MCF 10A (cell line): ENCODE results near the gene GLP2R. TPM values are rescaled to one million over a fixed set of nuclear protein-coding genes. Genes with fewer than 3 reads are reported as not detected.

Experiments used
- BruUV-seq: library from RNA; stranded (reverse); fragments of 400-500 nt; replicated peaks from 2 replicates; lab custom pipeline; 2021; lab: Mats Ljungman, UMichigan
- CTCF ChIA-PET: fragments of 300-600 bp; sonication (Branson Sonifier 250); formaldehyde crosslinking; extraction: SDS; loops from one replicate; lab custom pipeline; 2021; ENCODE audit warnings: antibody characterized with exemption, inconsistent platforms; lab: Yijun Ruan, JAX
- POLR2A ChIA-PET: fragments of 300-600, 350-650 bp; sonication (Branson Sonifier 250); formaldehyde crosslinking; extraction: SDS; loops from one replicate; lab custom pipeline; 2020; ENCODE audit warnings: antibody characterized with exemption, inconsistent platforms; lab: Yijun Ruan, JAX
- DNase-seq: peaks from one replicate; pipeline ENCODE4 v3.0.0-alpha.2; 2018; ENCODE audit not compliant: unreplicated experiment
- H3K27ac Mint-ChIP-seq: one replicate; pipeline ENCODE4 v1.8.0; 2022; ENCODE audit warnings: mild to moderate bottlenecking, low read depth, mixed read lengths; ENCODE audit not compliant: unreplicated experiment
- H3K27me3 Mint-ChIP-seq: one replicate; pipeline ENCODE4 v1.8.0; 2022; ENCODE audit warnings: mixed read lengths; ENCODE audit not compliant: insufficient read depth, unreplicated experiment
- H3K36me3 Mint-ChIP-seq: one replicate; pipeline ENCODE4 v1.8.0; 2022; ENCODE audit warnings: mild to moderate bottlenecking, moderate library complexity, mixed read lengths; ENCODE audit not compliant: insufficient read depth, unreplicated experiment
- H3K4me1 Mint-ChIP-seq: one replicate; pipeline ENCODE4 v1.8.0; 2022; ENCODE audit warnings: mixed read lengths; ENCODE audit not compliant: insufficient read depth, unreplicated experiment
- H3K4me3 Mint-ChIP-seq: one replicate; pipeline ENCODE4 v1.8.0; 2022; ENCODE audit warnings: mild to moderate bottlenecking, moderate library complexity, mixed read lengths; ENCODE audit not compliant: unreplicated experiment
- H3K9me3 Mint-ChIP-seq: one replicate; pipeline ENCODE4 v1.8.0; 2022; ENCODE audit warnings: mixed read lengths; ENCODE audit not compliant: unreplicated experiment
- intact Hi-C: fragments of 100-400 bp; cut with micrococcal nuclease; formaldehyde crosslinking; loops from 2 replicates; pipeline ENCODE4 v1.14.1; 2022
- total RNA-seq: library from RNA; stranded (reverse); gene quantifications from 2 replicates; pipeline ENCODE4 v1.2.3, GENCODE V29; 2022
- TF ChIP-seq, protein P1 (sequence below): fragments of 200-600 bp; IDR thresholded peaks from one replicate; pipeline ENCODE4 v1.8.0; 2022; ENCODE audit warnings: antibody characterized with exemption, mild to moderate bottlenecking; ENCODE audit not compliant: unreplicated experiment

The GLP2R gene
- total RNA-seq, 1 experiment from 2014 or later: 0.09 TPM

DNA sequence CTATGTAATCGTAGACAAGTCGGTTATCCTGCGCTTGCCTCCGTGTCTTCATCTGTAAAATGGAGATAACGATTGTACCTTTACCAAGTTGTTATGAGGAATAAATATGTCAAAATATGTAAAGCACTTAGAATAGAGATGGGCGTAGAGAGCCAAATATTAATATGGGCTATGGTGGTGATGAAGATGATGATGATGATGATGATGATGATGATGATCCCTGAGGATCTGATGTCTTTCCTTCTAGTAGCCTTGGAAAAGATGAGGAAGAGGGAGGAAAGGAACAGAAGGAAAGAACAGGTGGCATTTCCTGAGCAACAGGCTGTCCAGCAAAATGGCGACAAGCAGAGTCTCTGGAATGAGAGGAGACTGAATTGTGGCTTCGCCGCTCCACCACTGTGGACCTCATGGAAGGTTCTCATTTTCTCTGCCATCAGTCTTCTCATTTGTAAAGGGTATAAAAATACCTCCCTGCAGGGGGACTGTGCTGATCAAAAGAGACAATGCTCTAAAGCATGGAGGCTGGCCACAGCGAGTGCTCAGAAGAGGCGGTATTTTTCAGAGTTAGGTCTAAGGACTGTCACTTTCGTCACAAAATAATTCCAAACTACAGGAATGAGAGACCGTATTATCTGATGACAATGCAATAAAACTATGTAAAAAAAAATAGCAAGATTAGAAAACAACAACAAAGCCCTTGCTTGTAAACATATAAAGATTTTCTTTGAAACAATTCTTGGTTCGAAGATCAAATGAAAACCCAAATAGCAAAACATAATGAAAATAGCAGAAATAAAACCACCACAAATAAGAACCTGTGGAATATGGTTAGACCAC is 96.5 kb downstream of the GLP2R start:
- CTCF ChIA-PET: interaction anchor here (0.5 to 9.3 kb wide), 4 partner anchors 83 to 696 kb away, joined by 3 to 189 read pairs (median 8); no protein-coding TSS in a partner anchor
- POLR2A ChIA-PET: no interaction called here
- no TSS peak for BruUV-seq

DNA sequence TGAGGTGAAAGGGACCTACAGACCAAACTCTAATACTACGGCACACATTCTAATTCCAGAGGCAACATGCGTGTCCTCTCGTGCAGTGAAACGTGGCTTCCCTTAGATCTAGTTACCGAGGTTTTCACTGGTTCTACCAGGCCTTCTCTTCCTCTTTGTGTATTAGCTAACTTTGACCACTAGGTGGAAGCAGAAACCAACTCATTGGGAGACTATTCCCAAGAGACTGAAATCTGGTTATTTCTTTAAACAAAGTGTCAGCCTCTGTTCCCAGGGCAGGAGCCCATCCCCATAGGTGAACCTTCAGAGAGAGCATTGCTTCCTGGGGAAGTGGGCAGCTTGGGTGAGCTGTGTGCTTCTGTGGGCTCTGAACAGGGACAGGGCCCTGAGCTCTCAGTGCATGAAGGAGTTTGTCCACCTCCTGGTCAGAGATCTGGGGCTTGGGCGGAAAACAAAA is 99.0 kb downstream of the GLP2R start:
- no peaks in the 10 kb centered on the region for H3K27me3 Mint-ChIP-seq

More for the DNA sequence above, 96.5 kb downstream of the GLP2R start:
- intact Hi-C loops: loop anchor here (10.0 kb wide), 1 partner anchor 403 kb away; no protein-coding TSS in a partner anchor
- Mint-ChIP-seq H3K4me1 (peaks cover 6% of the 10 kb centered on the region), H3K4me3 (no peak overlapping the region), H3K27me3 (no peaks in the 10 kb centered on the region), H3K36me3 (no peaks in the 10 kb centered on the region), H3K27ac (no peak overlapping the region), H3K9me3 (no peaks in the 10 kb centered on the region)
- TF ChIP-seq, protein P1, sequence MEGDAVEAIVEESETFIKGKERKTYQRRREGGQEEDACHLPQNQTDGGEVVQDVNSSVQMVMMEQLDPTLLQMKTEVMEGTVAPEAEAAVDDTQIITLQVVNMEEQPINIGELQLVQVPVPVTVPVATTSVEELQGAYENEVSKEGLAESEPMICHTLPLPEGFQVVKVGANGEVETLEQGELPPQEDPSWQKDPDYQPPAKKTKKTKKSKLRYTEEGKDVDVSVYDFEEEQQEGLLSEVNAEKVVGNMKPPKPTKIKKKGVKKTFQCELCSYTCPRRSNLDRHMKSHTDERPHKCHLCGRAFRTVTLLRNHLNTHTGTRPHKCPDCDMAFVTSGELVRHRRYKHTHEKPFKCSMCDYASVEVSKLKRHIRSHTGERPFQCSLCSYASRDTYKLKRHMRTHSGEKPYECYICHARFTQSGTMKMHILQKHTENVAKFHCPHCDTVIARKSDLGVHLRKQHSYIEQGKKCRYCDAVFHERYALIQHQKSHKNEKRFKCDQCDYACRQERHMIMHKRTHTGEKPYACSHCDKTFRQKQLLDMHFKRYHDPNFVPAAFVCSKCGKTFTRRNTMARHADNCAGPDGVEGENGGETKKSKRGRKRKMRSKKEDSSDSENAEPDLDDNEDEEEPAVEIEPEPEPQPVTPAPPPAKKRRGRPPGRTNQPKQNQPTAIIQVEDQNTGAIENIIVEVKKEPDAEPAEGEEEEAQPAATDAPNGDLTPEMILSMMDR: no peak
- no peak for DNase-seq

DNA sequence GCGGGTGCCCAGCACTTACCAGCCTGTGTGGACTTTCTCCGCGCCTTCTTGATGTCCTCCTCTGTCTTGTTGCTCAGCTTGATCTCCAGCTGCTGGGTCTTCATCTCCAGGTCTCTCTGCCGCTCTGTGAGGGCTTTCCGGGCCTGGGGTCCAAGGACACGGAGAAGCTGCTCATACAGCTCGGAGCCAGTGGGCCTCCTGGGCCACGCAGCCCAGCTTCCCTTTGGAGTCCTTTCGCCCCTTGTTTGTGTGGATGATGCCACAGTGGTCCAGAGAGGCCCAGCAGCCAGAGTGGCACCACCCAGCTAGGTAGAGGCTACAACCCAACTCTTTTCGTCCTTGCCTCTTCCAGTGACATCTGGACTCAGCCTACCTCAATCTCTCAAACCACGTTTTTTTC is 99.7 kb downstream of the GLP2R start:
- Mint-ChIP-seq H3K36me3 (no peaks in the 10 kb centered on the region), H3K4me3 (no peak overlapping the region), H3K4me1 (peaks cover 6% of the 10 kb centered on the region), H3K27me3 (no peaks in the 10 kb centered on the region), H3K27ac (no peak overlapping the region), H3K9me3 (no peaks in the 10 kb centered on the region)
- ChIA-PET POLR2A (no interaction called here), CTCF (interaction anchor here (0.6 to 9.3 kb wide), 19 partner anchors 8 to 1434 kb away, joined by 3 to 189 read pairs (median 3); no protein-coding TSS in a partner anchor)
- TF ChIP-seq, protein P1: no peak
- no TSS peak for BruUV-seq
- intact Hi-C loops: loop anchor here (10.0 kb wide), 1 partner anchor 399 kb away; no protein-coding TSS in a partner anchor
- DNase-seq: no peak

More for the DNA sequence above, 99.0 kb downstream of the GLP2R start:
- peak; percentile 89 for DNase-seq
- POLR2A ChIA-PET: interaction anchor here (0.7 kb wide), 1 partner anchor 1217 kb away, joined by 3 read pairs; no protein-coding TSS in a partner anchor
- H3K4me3 Mint-ChIP-seq: no peak overlapping the region
- no peaks in the 10 kb centered on the region for H3K36me3 Mint-ChIP-seq
- TF ChIP-seq, protein P1: peak; percentile 80
- no TSS peak for BruUV-seq
- no peaks in the 10 kb centered on the region for H3K9me3 Mint-ChIP-seq
- peaks cover 6% of the 10 kb centered on the region for H3K4me1 Mint-ChIP-seq
- peak overlapping the region; percentile 22 for H3K27ac Mint-ChIP-seq
- CTCF ChIA-PET: interaction anchor here (0.6 to 9.3 kb wide), 27 partner anchors 7 to 1434 kb away, joined by 3 to 189 read pairs (median 4); no protein-coding TSS in a partner anchor
- intact Hi-C loops: loop anchor here (1.0 to 10.0 kb wide), 3 partner anchors 400 to 694 kb away; no protein-coding TSS in a partner anchor
